ENCODE results near the gene ASAH2B.
"Not testable (repeated sequence)": the region's sequence is repeated elsewhere in the genome, so short reads cannot be mapped to it uniquely, and the experiment has no call there.

- TF ChIP-seq EZH2phosphoT487 (IDR thresholded peaks at IDR 0.05; ENCODE audit: borderline replicate concordance, low read length); CTCF (IDR thresholded peaks at IDR 0.05; ENCODE audit: low read depth, low read length, poor library complexity, severe bottlenecking): not testable (repeated sequence)
Observed at GRCh38 chr10:50772042-50772441, 32.3 kb downstream of the ASAH2B start.
